ENCODE measurements around the gene RNU11.

- TF ChIP-seq CTCF (optimal IDR thresholded peaks at IDR 0.05 in 1 of 3, IDR thresholded peaks at IDR 0.05 in 1 of 3, conservative IDR thresholded peaks at IDR 0.05 in 1 of 3; ENCODE audit: extremely low read depth in 1 of 3, insufficient read depth in 2 of 3, low read length in 3 of 3) (no peak), EZH2 (IDR thresholded peaks at IDR 0.05; ENCODE audit: low read length) (no peak)
Measured at GRCh38 chr1:28684937-28685336, 36.5 kb downstream of the RNU11 start.
